ENCODE results near the gene TWF2. TPM values are rescaled to one million over a fixed set of nuclear protein-coding genes. Genes with fewer than 3 reads are reported as not detected.

The TWF2 gene
- total RNA-seq, 1 donor from 2014 or later = 98.6 TPM

DNA sequence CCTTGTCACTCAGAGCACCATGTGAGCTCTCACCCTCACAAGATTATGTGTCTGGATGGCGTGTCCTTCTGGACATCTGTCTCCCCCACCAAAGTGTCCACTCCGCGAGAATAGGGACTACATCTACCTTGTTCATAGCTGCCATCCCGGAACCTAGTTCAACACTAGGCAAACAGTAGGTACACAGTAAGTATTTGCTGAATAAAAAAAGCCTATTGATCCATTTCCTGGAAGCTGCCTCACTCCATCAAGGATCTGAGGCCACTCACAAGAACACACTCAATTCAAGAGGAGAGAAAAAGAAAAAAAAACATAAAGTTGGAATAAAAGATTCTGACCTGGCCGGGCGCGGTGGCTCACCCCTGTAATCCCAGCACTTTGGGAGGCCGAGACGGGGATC is 52.2 kb downstream of the TWF2 start:
- H3K27me3 Mint-ChIP-seq (ENCODE audit: insufficient read depth) = peaks cover 2% of the 10 kb centered on the region
- no peak overlapping the region for H3K27ac Mint-ChIP-seq
- no peak for DNase-seq (ENCODE audit: low spot score)
- H3K9me3 Mint-ChIP-seq = no peaks in the 10 kb centered on the region
- H3K4me1 Mint-ChIP-seq (ENCODE audit: low read depth) = peaks cover 22% of the 10 kb centered on the region
- no peaks in the 10 kb centered on the region for H3K36me3 Mint-ChIP-seq (ENCODE audit: low read depth)
- no peak overlapping the region for H3K4me3 Mint-ChIP-seq
- intact Hi-C loops (cut with micrococcal nuclease) = no loop called here

DNA sequence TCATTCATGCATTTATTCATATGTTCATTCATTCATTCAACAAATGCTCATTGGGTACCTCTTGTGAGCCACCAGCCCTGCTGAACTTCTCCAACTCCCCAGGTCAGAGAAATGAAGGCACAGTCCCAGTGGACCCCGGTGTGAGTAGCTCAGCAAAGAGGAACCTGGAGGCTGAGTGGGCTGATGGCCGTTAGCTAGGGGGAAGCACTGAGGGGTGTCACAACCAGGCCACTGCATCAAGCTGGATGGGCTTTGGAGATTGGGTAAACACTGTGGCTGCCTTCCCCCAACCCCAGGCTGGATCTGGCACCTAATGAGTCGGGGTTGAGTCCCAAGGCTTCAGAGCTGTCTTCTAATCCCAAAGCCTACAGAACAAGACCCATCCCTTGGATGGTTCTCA is 53.1 kb downstream of the TWF2 start:
- H3K27ac Mint-ChIP-seq = no peak overlapping the region
- intact Hi-C loops (cut with micrococcal nuclease) = no loop called here
- H3K4me1 Mint-ChIP-seq (ENCODE audit: low read depth) = peaks cover 22% of the 10 kb centered on the region
- H3K9me3 Mint-ChIP-seq = no peaks in the 10 kb centered on the region
- DNase-seq (ENCODE audit: low spot score) = no peak
- no peaks in the 10 kb centered on the region for H3K36me3 Mint-ChIP-seq (ENCODE audit: low read depth)
- peaks cover 2% of the 10 kb centered on the region for H3K27me3 Mint-ChIP-seq (ENCODE audit: insufficient read depth)
- no peak overlapping the region for H3K4me3 Mint-ChIP-seq

DNA sequence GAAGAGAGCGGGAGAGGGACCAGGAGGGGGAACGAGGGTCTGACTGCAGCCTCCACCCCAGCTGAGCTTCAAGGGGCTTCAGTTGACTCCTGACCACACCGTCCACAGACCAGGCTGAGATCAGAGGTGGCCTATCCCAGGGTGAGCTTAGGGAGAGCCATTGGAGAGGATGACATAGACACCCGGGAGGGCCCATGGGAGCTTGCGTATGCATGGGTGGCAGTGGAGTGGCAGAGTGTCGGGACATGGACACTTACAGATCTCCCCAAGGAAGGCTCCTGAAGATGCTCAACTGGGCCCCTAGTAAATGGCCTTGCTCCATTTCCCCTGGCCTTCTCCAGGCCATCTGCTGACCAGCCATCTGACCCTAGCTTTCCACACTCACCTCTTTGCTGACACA is 53.6 kb downstream of the TWF2 start:
- peaks cover 2% of the 10 kb centered on the region for H3K27me3 Mint-ChIP-seq (ENCODE audit: insufficient read depth)
- no peaks in the 10 kb centered on the region for H3K36me3 Mint-ChIP-seq (ENCODE audit: low read depth)
- no peaks in the 10 kb centered on the region for H3K9me3 Mint-ChIP-seq
- H3K4me3 Mint-ChIP-seq = no peak overlapping the region
- peaks cover 22% of the 10 kb centered on the region for H3K4me1 Mint-ChIP-seq (ENCODE audit: low read depth)
- no peak for DNase-seq (ENCODE audit: low spot score)
- intact Hi-C loops (cut with micrococcal nuclease) = no loop called here
- H3K27ac Mint-ChIP-seq = no peak overlapping the region

DNA sequence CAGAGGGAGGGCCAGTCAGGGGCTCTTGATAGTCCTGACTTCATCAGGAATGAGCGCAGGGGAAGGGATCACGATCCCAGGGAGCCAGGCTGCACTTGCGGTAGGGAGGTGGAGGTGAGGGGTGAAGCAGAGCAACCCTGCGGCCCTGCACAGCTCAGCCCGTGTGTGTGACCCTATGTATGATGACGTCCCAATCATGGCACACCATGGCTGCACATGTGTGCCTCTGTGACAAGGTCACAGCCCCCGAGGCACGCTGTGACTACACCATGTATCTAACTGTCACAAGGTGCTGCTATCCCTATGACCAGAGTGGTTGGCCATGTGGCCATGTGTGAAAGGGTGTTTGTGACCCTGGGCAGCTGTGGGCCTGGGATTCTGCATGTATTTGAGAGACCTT is 54.3 kb downstream of the TWF2 start:
- peaks cover 18% of the 10 kb centered on the region for H3K4me1 Mint-ChIP-seq (ENCODE audit: low read depth)
- no peaks in the 10 kb centered on the region for H3K36me3 Mint-ChIP-seq (ENCODE audit: low read depth)
- H3K4me3 Mint-ChIP-seq = no peak overlapping the region
- intact Hi-C loops (cut with micrococcal nuclease) = no loop called here
- no peak overlapping the region for H3K27ac Mint-ChIP-seq
- peaks cover 2% of the 10 kb centered on the region for H3K27me3 Mint-ChIP-seq (ENCODE audit: insufficient read depth)
- H3K9me3 Mint-ChIP-seq = no peaks in the 10 kb centered on the region
- no peak for DNase-seq (ENCODE audit: low spot score)

DNA sequence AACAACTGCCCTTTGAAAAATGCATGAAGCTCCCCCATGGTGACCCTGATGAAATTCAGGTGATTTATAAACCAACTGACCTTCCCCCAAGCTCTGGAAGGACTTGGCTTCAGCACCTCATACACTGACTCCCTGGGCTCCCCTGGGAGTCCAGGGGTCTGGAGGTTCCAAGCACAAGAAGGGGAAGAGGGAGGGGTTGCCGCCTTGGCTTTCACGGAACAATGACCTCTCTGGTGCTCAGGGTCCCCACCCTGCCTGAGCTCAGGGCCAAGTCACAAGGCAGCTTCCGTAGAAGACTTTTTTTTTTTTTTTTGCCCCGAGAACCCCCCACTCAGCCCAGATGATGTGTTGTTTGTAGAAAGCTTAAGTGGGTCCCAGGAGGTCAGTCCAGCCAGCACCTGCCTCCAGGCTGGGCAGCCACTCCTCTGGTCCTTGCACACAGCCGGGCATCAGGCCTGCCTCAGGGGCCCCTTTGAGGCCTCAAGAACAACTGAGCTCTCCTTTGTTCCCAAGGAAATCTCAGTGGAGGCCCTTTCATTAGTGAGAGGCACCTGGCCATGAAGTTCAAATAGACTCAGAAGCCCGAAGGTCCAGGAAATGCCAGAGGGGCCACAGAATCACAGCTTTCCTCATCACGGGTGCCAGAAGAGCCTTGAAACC is 55.0 kb downstream of the TWF2 start:
- Mint-ChIP-seq H3K4me3 (no peak overlapping the region), H3K36me3 (ENCODE audit: low read depth) (no peaks in the 10 kb centered on the region), H3K27me3 (ENCODE audit: insufficient read depth) (peaks cover 2% of the 10 kb centered on the region), H3K27ac (no peak overlapping the region), H3K4me1 (ENCODE audit: low read depth) (peaks cover 11% of the 10 kb centered on the region), H3K9me3 (no peaks in the 10 kb centered on the region)
- intact Hi-C loops (cut with micrococcal nuclease) = no loop called here
- no peak for DNase-seq (ENCODE audit: low spot score)

DNA sequence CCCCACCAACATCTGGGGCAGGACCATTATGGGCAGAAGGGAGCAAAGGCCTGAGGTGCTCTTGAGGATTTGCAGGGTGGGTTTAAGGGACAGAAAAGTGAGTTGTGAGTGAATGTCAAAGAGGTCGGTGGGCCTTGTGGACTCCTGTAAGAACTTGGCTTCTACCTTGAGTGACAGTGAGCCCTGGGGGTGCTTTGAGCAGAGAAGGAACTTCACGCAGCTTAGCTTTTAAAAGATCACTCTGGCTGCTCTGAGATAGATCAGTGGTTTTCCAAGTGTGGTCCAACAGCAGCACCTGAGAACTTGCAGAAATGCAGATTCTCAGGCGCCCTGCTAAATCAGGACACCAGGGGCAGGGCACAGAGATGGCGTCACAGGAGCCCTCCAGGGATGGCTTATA is 56.3 kb downstream of the TWF2 start:
- no peak for DNase-seq (ENCODE audit: low spot score)
- no peaks in the 10 kb centered on the region for H3K9me3 Mint-ChIP-seq
- H3K4me1 Mint-ChIP-seq (ENCODE audit: low read depth) = peaks cover 5% of the 10 kb centered on the region
- H3K27me3 Mint-ChIP-seq (ENCODE audit: insufficient read depth) = peaks cover 4% of the 10 kb centered on the region
- no peak overlapping the region for H3K4me3 Mint-ChIP-seq
- intact Hi-C loops (cut with micrococcal nuclease) = no loop called here
- no peaks in the 10 kb centered on the region for H3K36me3 Mint-ChIP-seq (ENCODE audit: low read depth)
- H3K27ac Mint-ChIP-seq = no peak overlapping the region

DNA sequence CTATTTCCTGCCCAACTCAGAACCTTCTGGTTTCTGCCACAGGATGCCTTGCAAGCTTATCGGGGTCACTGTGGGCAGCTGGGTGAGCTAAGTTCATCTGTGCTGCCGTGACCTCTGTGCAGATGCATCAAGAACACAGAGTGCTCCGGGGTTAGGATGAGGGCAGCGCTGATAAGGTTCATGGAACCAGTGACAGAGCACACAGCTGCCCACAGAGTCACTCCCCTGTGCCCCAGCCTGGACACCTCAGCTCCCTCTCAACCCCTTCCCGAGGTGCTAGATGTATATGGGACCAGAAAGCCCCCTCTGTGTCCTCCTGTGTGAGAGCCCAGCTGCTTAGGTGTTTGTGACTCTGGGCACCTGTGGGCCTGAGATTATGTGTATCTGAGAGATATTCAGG is 56.8 kb downstream of the TWF2 start:
- no peaks in the 10 kb centered on the region for H3K36me3 Mint-ChIP-seq (ENCODE audit: low read depth)
- intact Hi-C loops (cut with micrococcal nuclease) = no loop called here
- peaks cover 5% of the 10 kb centered on the region for H3K4me1 Mint-ChIP-seq (ENCODE audit: low read depth)
- peaks cover 6% of the 10 kb centered on the region for H3K27me3 Mint-ChIP-seq (ENCODE audit: insufficient read depth)
- no peaks in the 10 kb centered on the region for H3K9me3 Mint-ChIP-seq
- no peak for DNase-seq (ENCODE audit: low spot score)
- no peak overlapping the region for H3K27ac Mint-ChIP-seq
- H3K4me3 Mint-ChIP-seq = no peak overlapping the region

DNA sequence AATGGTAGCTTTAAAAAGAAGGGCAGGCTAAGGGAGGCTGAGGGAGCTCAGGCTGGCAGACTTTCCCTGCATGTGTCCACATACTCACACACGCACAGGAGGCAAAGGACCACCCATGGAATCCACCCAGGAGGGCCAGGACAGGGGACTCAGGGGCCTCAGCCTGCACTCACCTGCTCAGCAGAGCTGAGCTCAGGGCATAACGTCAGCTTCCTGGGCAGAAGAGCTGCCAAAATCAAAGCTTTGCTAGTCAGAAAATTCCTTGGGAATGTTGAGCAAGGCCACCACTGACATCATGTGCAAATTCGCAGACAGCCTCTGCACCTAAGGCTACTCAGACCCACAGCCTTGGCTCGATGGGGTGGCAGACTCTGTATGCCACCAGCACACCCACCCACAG is 57.4 kb downstream of the TWF2 start:
- Mint-ChIP-seq H3K36me3 (ENCODE audit: low read depth) (no peaks in the 10 kb centered on the region), H3K4me1 (ENCODE audit: low read depth) (peaks cover 5% of the 10 kb centered on the region), H3K4me3 (no peak overlapping the region), H3K27ac (no peak overlapping the region), H3K27me3 (ENCODE audit: insufficient read depth) (peaks cover 6% of the 10 kb centered on the region), H3K9me3 (no peaks in the 10 kb centered on the region)
- intact Hi-C loops (cut with micrococcal nuclease) = no loop called here
- no peak for DNase-seq (ENCODE audit: low spot score)

Other genes with a start within 250 kb of the TWF2 start
- 1,590 and 1,596 TPM in 2 replicates for gene RPL29, start 243.3 kb downstream of the TWF2 start, total RNA-seq
- 35.4 and 37.4 TPM in 2 replicates for gene DUSP7, start 182.6 kb downstream of the TWF2 start, total RNA-seq
- gene POC1A, start 84.7 kb downstream of the TWF2 start, total RNA-seq = 20.3 and 24.9 TPM in 2 replicates
- gene ALAS1, start 41.0 kb downstream of the TWF2 start, total RNA-seq = 105 and 110 TPM in 2 replicates
- 0.47 TPM in 1 of 2 replicates, not detected in the other for gene TLR9, start 13.5 kb downstream of the TWF2 start, total RNA-seq
- 57.1 and 59.5 TPM in 2 replicates for gene PPM1M, start 6.6 kb upstream of the TWF2 start, total RNA-seq
- 105 and 107 TPM in 2 replicates for gene WDR82, start 39.5 kb upstream of the TWF2 start, total RNA-seq
- gene GLYCTK, start 48.7 kb upstream of the TWF2 start, total RNA-seq = 17.0 and 18.3 TPM in 2 replicates
- gene DNAH1, start 77.2 kb upstream of the TWF2 start, total RNA-seq = 12.1 and 12.2 TPM in 2 replicates
- 104 and 113 TPM in 2 replicates for gene BAP1, start 170.8 kb upstream of the TWF2 start, total RNA-seq
- 11.1 and 11.4 TPM in 2 replicates for gene PHF7, start 171.5 kb upstream of the TWF2 start, total RNA-seq
- gene SEMA3G, start 205.9 kb upstream of the TWF2 start, total RNA-seq = 0.13 TPM in 1 of 2 replicates, not detected in the other
- gene TNNC1, start 214.9 kb upstream of the TWF2 start, total RNA-seq = 0.32 and 0.67 TPM in 2 replicates
- 72.0 and 74.2 TPM in 2 replicates for gene NISCH, start 216.4 kb upstream of the TWF2 start, total RNA-seq

Data from activated T-helper 1 cell treated with anti-CD3 and anti-CD28 coated beads, Interleukin-12 subunit alpha, Interleukin-12 subunit beta, Interleukin-2, Interleukin-4 antibody, amounts not matched to agents 30 ng/mL and 10 ng/mL and 1 ng/mL, durations not matched to agents 14 hours and 24 hours and 36 hours (primary cell).